Measurements from ENCODE around the gene TPX2. TPM values are rescaled to one million over a fixed set of nuclear protein-coding genes. Genes with fewer than 3 reads are reported as not detected.

The TPX2 gene
- total RNA-seq, 1 donor from 2014 or later, result 5.8 TPM

GRCh38 chr20:31706607-31707257, 32.4 kb upstream of the TPX2 start:
- DNase-seq (ENCODE audit: low read depth in 2 of 2), result no peak

GRCh38 chr20:31707258-31707615, 31.9 kb upstream of the TPX2 start:
- no peak for DNase-seq (ENCODE audit: low read depth in 2 of 2)

GRCh38 chr20:31707994-31708735, 30.9 kb upstream of the TPX2 start:
- DNase-seq (ENCODE audit: low read depth in 2 of 2), result no peak

- no peak for DNase-seq (ENCODE audit: low read depth in 2 of 2)
Observed at GRCh38 chr20:31708736-31709534, 30.2 kb upstream of the TPX2 start.

- DNase-seq (ENCODE audit: low read depth in 2 of 2), result no peak
Observed at GRCh38 chr20:31709939-31710338, 29.2 kb upstream of the TPX2 start.

- no peak for DNase-seq (ENCODE audit: low read depth in 2 of 2)
Observed at GRCh38 chr20:31710423-31711108, 28.5 kb upstream of the TPX2 start.

GRCh38 chr20:31711179-31712111, 27.6 kb upstream of the TPX2 start:
- no peak for DNase-seq (ENCODE audit: low read depth in 2 of 2)

GRCh38 chr20:31712112-31712553, 27.0 kb upstream of the TPX2 start:
- peak; percentile 57 to 92 for DNase-seq (ENCODE audit: low read depth in 2 of 2)

- peak; percentile 73 to 89 for DNase-seq (ENCODE audit: low read depth in 2 of 2)
Observed at GRCh38 chr20:31712564-31713311, 26.4 kb upstream of the TPX2 start.

GRCh38 chr20:31713312-31714273, 25.5 kb upstream of the TPX2 start:
- peak; percentile 80 to 87 for DNase-seq (ENCODE audit: low read depth in 2 of 2)

- DNase-seq (ENCODE audit: low read depth in 2 of 2), result no peak
Observed at GRCh38 chr20:31715766-31716165, 23.3 kb upstream of the TPX2 start.

GRCh38 chr20:31716351-31716750, 22.7 kb upstream of the TPX2 start:
- no peak for DNase-seq (ENCODE audit: low read depth in 2 of 2)

- no peak for DNase-seq (ENCODE audit: low read depth in 2 of 2)
Observed at GRCh38 chr20:31716818-31717477, 22.1 kb upstream of the TPX2 start.

- DNase-seq (ENCODE audit: low read depth in 2 of 2), result no peak
Observed at GRCh38 chr20:31717478-31718201, 21.4 kb upstream of the TPX2 start.

GRCh38 chr20:31718952-31719643, 20.0 kb upstream of the TPX2 start:
- peak in 1 of 2 donors; percentile 26 for DNase-seq (ENCODE audit: low read depth in 2 of 2)

- DNase-seq (ENCODE audit: low read depth in 2 of 2), result no peak
Observed at GRCh38 chr20:31719644-31720485, 19.2 kb upstream of the TPX2 start.
